ENCODE data around the gene C1orf122. TPM values are rescaled to one million over a fixed set of nuclear protein-coding genes. Genes with fewer than 3 reads are reported as not detected.

Gene C1orf122
- polyA plus RNA-seq, 3 donors, result 15.5 to 29.5 (median 22.9) TPM

DNA sequence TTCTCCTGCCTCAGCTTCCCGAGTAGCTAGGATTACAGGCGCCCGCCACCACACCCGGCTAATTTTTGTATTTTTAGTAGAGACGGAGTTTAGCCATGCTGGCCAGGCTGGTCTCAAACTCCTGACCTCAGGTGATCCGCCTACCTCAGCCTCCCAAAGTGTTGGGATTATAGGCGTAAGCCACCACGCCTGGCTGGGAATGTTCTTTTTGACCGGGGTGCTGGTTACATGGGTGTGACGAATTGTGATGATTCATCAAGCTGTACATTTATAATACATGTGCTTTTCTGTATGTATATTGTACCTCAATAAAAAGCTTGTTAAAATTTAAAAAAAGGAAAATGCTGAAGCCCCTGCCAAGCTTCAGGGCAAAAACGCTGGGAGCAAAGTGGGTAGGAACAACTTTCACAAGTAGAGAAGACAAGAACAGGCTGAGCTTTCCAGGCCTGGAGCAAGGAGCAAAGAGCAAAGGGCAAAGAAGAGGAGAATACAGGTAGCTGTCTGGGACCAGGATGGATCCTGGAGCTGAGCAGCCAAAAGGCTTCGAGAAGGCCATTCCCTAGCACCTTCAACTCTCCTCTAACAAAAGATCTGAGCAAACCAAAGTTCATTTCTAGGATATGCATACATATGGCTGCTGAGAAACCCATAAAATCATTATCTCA is 21.0 kb downstream of the C1orf122 start:
- Mint-ChIP-seq H3K4me3 (no peak overlapping the region), H3K4me1 (peaks cover 24% of the 10 kb centered on the region), H3K36me3 (peaks cover 57 to 82% of the 10 kb centered on the region in 2 donors), H3K9me3 (no peaks in the 10 kb centered on the region), H3K27me3 (ENCODE audit: low read depth in 3 of 3) (no peaks in the 10 kb centered on the region), H3K27ac (peak overlapping the region in 3 of 7 donors; percentile 5 to 58 (median 52))
- Histone ChIP-seq H3K36me3 (replicated peaks in 1 of 2; ENCODE audit: control insufficient read depth in 1 of 2, insufficient read depth in 2 of 2, low read length in 2 of 2) (peaks cover 55 to 77% of the 10 kb centered on the region in 2 donors), H3K27ac (ENCODE audit: low read depth in 1 of 2, low read length in 2 of 2) (peak overlapping the region in 1 of 2 donors; percentile 36), H3K9me3 (replicated peaks in 1 of 2; ENCODE audit: control insufficient read depth in 1 of 2, insufficient read depth in 1 of 2, low read length in 2 of 2) (no peaks in the 10 kb centered on the region), H4K20me1 (ENCODE audit: insufficient read depth, low read length) (peaks cover 42% of the 10 kb centered on the region), H3K4me3 (replicated peaks in 1 of 3; ENCODE audit: low read depth in 2 of 3, low read length in 3 of 3) (no peak overlapping the region), H3K9ac (ENCODE audit: insufficient read depth, low read length, poor library complexity, severe bottlenecking) (no peak overlapping the region), H2AFZ (ENCODE audit: insufficient read depth, low read depth, low read length, poor library complexity, severe bottlenecking) (no peak overlapping the region), H3K4me1 (ENCODE audit: control insufficient read depth in 1 of 2, insufficient read depth in 2 of 2, low read length in 2 of 2) (peaks cover 18 to 22% of the 10 kb centered on the region in 2 donors), H3K4me2 (replicated peaks; ENCODE audit: extremely low read depth, low read length, poor library complexity, severe bottlenecking) (no peak overlapping the region), H3K27me3 (ENCODE audit: control insufficient read depth in 2 of 2, insufficient read depth in 2 of 2, low read length in 2 of 2) (no peaks in the 10 kb centered on the region), H3K79me2 (ENCODE audit: insufficient read depth, low read length) (peaks cover 53% of the 10 kb centered on the region)
- TF ChIP-seq CTCF (IDR thresholded peaks at IDR 0.05), result no peak
- DNase-seq, result no peak
- WGBS (ENCODE audit: insufficient coverage), result 86% methylated on average over 1 of the region's 12 CpGs
- intact Hi-C loops (cut with micrococcal nuclease), result no loop called here

- Histone ChIP-seq H3K4me3 (replicated peaks in 1 of 3; ENCODE audit: low read depth in 2 of 3, low read length in 3 of 3) (no peak overlapping the region), H3K27ac (ENCODE audit: low read depth in 1 of 2, low read length in 2 of 2) (no peak overlapping the region), H3K9me3 (replicated peaks in 1 of 2; ENCODE audit: control insufficient read depth in 1 of 2, insufficient read depth in 1 of 2, low read length in 2 of 2) (no peaks in the 10 kb centered on the region), H4K20me1 (ENCODE audit: insufficient read depth, low read length) (peaks cover 49% of the 10 kb centered on the region), H3K79me2 (ENCODE audit: insufficient read depth, low read length) (peaks cover 53% of the 10 kb centered on the region), H3K9ac (ENCODE audit: insufficient read depth, low read length, poor library complexity, severe bottlenecking) (no peak overlapping the region), H3K36me3 (replicated peaks in 1 of 2; ENCODE audit: control insufficient read depth in 1 of 2, insufficient read depth in 2 of 2, low read length in 2 of 2) (peaks cover 75 to 94% of the 10 kb centered on the region in 2 donors), H3K27me3 (ENCODE audit: control insufficient read depth in 2 of 2, insufficient read depth in 2 of 2, low read length in 2 of 2) (no peaks in the 10 kb centered on the region), H2AFZ (ENCODE audit: insufficient read depth, low read depth, low read length, poor library complexity, severe bottlenecking) (no peak overlapping the region), H3K4me2 (replicated peaks; ENCODE audit: extremely low read depth, low read length, poor library complexity, severe bottlenecking) (no peak overlapping the region), H3K4me1 (ENCODE audit: control insufficient read depth in 1 of 2, insufficient read depth in 2 of 2, low read length in 2 of 2) (peaks cover 3 to 8% of the 10 kb centered on the region in 2 donors)
- DNase-seq, result no peak
- peaks cover 11% of the 10 kb centered on the region for H3K4me1 Mint-ChIP-seq
- no peak for TF ChIP-seq CTCF (IDR thresholded peaks at IDR 0.05)
- peak overlapping the region in 1 of 7 donors; percentile 40 for H3K27ac Mint-ChIP-seq
- H3K36me3 Mint-ChIP-seq, result peaks cover 72 to 93% of the 10 kb centered on the region in 2 donors
- H3K27me3 Mint-ChIP-seq (ENCODE audit: low read depth in 3 of 3), result no peaks in the 10 kb centered on the region
- H3K9me3 Mint-ChIP-seq, result no peaks in the 10 kb centered on the region
- no peak overlapping the region for H3K4me3 Mint-ChIP-seq
- intact Hi-C loops (cut with micrococcal nuclease), result loop anchor here in 1 of 2 donors (2.0 kb wide), 1 partner anchor 30 kb away; no protein-coding TSS in a partner anchor
- WGBS (ENCODE audit: insufficient coverage), result 97% methylated on average over 3 of the region's 4 CpGs
These were observed 23.5 kb downstream of the C1orf122 start for GRCh38 chr1:37831109-37831508.
